NCI-H2081 (cell line): ENCODE data around the gene E2F2.
"Not testable (repeated sequence)": the region's sequence is repeated elsewhere in the genome, so short reads cannot be mapped to it uniquely, and the experiment has no call there.

Experiments
- DNase-seq, 2 experiments: peaks; one replicate each; lab custom pipeline; 2025; lab: John Stamatoyannopoulos, UW

The E2F2 gene

DNA sequence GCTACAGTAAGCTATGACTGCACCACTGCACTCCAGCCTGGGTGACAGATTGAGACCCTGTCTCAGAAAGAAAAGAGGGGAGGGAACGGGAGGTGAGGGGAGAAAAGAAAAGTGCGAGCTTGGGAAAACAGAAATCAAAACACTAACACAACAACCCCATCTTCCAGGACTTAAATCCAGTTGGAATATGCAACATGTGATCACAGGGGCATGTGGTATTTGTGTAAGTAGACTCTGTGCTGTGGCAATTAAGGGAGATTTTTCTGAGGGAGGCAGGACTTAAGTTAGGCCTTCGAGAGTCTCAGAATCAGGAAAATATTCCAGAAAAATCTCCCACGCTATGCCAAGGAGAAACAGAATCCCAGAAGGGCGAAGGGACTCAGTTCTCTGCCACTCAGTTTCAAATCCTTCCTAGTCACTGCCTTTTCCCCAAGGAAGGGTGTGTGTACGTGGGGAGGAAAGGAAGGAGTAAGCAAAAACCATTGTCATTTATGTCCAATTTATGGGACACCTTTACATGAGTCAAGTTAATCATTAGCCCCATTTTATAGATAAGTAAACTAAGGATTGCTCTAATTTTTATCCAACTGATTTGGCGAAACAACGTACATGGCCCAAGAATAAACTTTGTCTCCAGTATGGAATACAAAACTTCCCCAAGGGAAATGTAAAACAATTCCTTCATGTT, 16.0 kb upstream of the E2F2 start:
- no peak for DNase-seq

GRCh38 chr1:23545851-23546250, 14.8 kb upstream of the E2F2 start:
- DNase-seq, result no peak

- peak; percentile 78 to 86 for DNase-seq
Measured at GRCh38 chr1:23544444-23545389, 13.7 kb upstream of the E2F2 start.

GRCh38 chr1:23543707-23544443, 12.8 kb upstream of the E2F2 start:
- DNase-seq, result no peak

- not testable (repeated sequence) for DNase-seq
Measured at GRCh38 chr1:23542940-23543339, 11.9 kb upstream of the E2F2 start.

DNA sequence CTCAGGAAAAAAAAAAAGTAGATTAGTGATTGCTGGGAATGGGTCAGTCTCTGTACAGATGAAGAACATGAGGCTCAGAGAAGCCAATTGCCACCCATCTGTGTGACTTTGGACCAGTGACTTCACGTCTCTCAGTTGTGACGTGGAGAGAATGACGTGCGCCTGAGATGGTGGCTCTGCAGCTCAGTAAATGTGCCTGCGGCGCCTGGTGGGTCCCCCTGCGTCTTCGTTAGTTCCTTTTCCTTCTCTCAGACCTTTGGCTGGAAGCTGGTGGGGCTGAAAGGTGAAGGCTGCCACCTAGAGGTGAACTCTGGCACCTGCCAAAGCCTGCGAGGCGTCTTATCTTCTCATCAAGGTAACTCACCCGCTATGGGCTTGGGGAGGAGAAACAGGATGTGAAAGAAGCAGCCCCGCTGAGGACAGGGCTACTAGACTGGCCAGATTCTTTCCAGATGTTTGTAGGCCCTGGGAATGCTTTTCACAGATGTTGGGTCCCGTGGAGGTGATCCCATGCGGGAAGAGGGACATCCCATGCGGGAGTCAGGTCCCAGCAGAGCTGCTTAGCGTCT, 8.7 kb upstream of the E2F2 start:
- DNase-seq, result peak; percentile 93 to 95

- no peak for DNase-seq
Measured at GRCh38 chr1:23537296-23537973, 6.4 kb upstream of the E2F2 start.

DNA sequence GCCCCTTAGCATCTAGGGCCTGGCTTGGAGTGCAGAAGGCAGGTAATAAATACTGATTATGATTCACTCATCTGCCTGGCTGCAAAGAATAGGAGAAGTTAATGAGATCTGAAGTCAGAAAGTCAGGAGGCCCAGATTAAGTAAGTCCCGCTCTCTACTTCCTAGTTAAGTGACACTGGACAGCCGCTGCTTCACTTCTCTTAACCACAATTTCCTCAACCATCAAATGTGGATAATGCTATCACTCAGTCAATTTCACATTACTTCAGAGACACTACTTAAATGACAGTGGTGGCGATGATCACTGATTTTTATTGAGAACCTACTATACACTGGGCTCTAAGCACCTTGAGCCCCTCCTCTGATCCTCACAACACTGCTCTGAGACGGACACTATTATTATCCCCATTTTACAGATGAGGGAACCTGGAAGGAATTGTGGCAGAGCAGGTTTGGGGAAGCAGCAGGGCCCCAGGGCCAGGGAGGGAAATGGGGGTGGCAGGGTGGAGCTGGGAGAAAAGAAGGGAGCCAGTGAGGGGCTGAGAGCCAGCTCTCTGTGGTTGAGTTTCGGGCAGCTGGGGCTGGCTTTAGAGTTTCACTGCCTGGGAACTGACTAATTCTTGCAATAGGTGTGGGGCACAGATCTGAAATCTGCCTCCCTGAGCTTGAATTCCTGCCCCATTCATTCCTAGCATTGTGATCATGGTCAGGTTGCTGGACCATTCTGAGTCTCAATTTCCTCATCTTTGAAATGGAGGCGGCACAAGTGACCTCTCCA, 2.4 kb upstream of the E2F2 start:
- no peak for DNase-seq

DNA sequence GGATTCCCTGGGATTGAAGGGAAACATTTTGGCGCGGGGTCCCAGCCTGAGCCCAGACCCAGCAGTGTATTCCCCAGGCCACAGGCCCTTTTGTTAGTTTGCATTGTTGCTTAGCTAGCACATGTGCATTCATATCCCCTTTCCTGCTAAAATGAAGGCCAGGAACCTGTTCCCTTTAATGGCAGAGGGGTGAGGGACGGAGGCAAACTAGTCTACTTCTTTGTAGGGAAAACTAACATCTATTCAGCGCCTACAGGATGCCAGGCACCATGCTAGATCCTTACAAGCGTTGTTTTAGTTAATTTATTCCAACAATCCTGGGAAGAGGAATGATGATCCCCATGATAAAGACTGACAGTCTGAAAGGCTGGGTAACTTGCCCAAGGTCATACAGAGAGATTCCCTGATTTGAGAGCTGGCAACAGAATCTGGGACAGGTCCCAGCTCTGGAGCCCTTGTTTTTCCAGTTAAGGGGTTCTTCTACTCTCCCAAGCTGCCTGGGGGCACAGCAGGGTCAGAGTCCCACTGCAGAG, 595 bp upstream of the E2F2 start:
- DNase-seq, result no peak

- DNase-seq, result peak; percentile 58 to 85
Measured at GRCh38 chr1:23530087-23530746, 816 bp downstream of the E2F2 start.

DNA sequence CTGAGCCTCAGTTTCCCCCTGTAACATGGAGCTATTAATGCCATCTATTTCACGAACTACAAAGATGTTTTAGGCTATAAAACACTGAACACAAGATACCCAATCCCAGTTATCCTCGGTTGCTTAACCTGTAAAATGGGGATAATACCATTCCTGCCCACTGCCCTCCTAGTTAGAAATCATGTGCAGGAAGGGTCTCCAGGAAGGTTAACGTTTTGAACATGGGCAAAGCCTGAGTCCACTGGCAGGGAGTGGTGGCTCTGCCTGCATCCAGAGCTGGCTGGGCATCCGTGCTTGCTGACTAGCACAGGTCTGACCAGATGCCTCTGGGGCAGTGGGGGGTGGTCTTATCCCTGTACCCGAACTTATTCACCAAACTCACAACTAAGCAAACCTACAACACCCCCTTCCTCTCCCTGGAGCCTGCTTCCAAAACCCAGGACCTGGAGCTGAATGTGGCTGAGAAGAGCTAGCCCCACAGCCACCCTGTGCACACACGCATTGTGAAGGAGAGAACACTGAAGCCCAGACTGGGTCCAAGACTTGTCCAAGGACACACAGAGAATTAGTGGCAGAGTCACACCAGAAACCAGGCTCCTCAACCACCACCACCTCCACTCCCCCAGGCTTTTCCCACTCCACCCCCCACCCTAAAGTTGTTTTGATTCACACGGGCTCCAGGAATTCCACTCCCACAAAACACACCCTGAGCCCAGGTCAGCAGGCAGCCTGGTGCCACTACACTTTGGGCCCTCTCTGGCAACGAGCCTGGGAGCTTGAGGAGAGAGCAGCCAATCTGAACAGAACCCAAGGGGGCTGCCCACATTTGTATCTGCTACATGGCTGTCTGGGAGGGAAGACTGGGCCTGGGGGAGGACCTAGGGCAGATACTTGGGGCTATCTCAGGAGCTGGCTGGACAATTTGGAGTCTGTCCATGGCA, 1.6 kb downstream of the E2F2 start:
- DNase-seq, result peak; percentile 18 to 56

DNA sequence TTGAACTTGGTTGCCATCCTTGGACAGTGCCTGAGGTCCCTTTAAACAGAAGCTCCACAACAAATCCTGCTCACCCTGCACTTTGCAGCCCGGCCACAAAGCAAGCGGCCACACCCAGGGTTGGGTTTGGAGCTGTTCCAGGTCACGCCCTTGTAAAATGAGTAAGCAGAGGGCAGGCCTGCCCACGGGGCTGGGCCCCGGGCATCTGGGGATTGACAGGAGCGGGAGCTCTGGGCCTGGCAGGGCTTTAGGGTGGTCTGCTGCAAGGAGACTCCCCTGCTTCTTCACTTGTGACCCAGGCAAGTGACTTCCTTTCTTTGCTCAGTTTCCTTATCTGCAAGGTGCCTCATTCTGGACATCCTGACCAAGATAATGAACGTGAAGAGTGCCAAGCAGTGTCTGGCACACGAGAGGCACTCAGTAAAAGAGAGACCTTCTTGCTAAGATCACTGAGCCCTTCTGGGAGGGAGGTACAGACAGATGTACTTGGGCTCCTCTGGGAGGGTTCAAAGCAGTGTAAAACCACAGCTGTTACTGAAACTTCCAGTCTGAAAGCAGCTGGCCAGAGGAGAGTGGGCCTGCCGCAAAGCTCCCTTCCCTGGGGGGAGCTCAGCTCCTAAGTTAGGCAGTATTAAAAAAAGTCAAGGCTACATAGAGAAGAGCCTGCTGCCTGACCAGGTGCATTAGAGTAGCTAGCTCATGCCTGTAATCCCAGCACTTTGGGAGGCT, 2.6 kb downstream of the E2F2 start:
- peak; percentile 83 to 89 for DNase-seq

- peak in 1 of 2 experiments; percentile 76 for DNase-seq
Measured at GRCh38 chr1:23527900-23528249, 3.2 kb downstream of the E2F2 start.

GRCh38 chr1:23527366-23527765, 3.7 kb downstream of the E2F2 start:
- no peak for DNase-seq

DNA sequence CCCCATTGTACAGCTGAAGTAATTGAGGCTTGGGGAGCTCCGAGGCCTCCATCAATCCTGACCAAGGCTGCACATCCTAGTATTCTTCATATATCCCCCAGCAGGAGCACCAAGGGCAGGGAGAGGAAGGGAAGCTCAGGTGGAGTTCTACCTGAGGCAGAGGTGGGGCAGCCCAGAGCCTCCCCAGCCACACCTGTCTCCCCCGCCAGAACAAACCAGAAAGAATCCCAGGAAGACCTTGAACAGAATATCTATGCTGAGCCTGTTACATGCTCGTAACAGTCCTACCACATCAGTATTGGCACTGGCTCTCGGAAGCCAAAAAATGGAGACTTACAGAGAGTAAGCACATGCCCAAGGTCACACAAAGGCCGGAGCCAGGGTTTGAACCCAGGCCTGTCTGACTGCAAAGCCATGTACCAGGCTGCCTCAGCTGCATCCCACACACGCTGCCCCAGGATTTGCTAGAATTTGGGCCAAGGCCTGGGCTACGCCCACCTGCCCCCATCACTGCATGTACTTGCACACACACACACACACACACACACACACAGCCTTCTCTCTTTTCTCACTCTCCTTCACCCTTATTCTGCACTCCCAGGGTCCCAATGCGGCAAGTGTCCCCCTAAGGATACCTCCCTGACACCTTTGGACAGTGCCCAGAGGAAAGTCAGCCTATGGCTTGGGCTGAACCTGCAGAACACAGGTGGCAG, 4.5 kb downstream of the E2F2 start:
- no peak for DNase-seq

DNA sequence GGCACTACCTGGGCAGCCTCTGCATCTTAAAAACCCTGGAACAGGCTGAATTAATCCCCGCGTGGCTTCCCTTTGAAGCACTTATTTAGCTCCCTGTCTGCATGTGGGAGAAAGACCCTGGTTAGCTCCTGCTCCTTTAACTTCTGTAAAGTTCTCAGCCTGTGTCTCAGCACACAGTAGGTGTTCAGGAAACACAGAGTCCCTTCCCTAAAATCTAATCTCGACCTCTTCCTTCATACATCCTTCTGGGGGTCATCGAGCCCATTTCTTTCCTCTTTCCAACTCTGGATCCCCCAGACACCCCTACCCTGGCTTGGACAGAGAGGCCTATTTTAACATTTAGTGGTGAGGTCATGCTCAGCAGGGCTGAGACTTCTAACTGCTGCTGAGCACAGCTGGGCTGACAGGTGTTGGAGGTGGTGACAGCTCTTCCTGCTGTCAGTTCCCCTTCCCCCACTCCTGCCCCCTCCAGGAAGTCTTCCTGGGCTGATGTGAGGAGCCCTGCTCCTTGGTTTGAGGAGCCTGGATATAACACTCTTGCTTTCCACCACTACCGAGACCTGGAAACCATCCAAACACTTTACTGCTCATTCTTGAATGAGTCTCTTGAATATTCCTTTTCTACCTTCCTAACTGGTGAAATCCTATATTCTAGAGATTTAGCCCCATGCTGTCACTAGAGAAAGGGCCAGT, 5.3 kb downstream of the E2F2 start:
- DNase-seq, result peak; percentile 17 to 69
